ENCODE results near the gene RAB25. TPM values are rescaled to one million over a fixed set of nuclear protein-coding genes. Genes with fewer than 3 reads are reported as not detected.

The RAB25 gene
- total RNA-seq, 4 donors from 2014 or later, result 190 to 482 (median 272) TPM

DNA sequence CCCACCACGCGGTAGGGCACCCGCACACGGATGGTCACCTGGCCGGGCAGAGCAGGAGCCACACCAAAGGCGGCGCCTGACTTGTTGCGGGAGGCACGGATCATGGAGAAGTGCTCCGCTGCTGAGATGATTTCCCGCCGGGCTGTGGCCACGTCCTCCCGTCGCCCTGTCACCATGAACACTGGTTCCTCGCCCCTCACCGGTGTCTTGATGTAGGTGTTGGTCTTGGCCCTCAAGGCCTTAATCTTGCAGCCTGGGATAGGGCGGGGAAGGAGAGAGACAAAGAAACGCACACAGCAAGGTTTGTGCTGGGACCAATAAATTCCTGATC, 16.4 kb downstream of the RAB25 start:
- H3K9me3 ChIP-seq, result no peaks in the 10 kb centered on the region
- no peak for DNase-seq
- peak overlapping the region in 2 of 4 donors; percentile 63 to 66 for H3K27ac ChIP-seq
- WGBS, 2 donors, result 89 to 91% methylated on average over 9 to 12 of the region's 19 CpGs
- H3K4me1 ChIP-seq, result peaks cover 3 to 37% (median 7%) of the 10 kb centered on the region in 3 donors
- no peak for TF ChIP-seq POLR2A (IDR thresholded peaks at IDR 0.05)
- TF ChIP-seq, protein P1, sequence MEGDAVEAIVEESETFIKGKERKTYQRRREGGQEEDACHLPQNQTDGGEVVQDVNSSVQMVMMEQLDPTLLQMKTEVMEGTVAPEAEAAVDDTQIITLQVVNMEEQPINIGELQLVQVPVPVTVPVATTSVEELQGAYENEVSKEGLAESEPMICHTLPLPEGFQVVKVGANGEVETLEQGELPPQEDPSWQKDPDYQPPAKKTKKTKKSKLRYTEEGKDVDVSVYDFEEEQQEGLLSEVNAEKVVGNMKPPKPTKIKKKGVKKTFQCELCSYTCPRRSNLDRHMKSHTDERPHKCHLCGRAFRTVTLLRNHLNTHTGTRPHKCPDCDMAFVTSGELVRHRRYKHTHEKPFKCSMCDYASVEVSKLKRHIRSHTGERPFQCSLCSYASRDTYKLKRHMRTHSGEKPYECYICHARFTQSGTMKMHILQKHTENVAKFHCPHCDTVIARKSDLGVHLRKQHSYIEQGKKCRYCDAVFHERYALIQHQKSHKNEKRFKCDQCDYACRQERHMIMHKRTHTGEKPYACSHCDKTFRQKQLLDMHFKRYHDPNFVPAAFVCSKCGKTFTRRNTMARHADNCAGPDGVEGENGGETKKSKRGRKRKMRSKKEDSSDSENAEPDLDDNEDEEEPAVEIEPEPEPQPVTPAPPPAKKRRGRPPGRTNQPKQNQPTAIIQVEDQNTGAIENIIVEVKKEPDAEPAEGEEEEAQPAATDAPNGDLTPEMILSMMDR (IDR thresholded peaks at IDR 0.05), result no peak
- intact Hi-C loops (cut with DNase I), result no loop called here
- H3K27me3 ChIP-seq, result peaks cover 0 to 13% (median 0%) of the 10 kb centered on the region in 4 donors
- H3K36me3 ChIP-seq, result peaks cover 0 to 20% (median 0%) of the 10 kb centered on the region in 3 donors
- H3K4me3 ChIP-seq, result peak overlapping the region in 1 of 4 donors; percentile 66

DNA sequence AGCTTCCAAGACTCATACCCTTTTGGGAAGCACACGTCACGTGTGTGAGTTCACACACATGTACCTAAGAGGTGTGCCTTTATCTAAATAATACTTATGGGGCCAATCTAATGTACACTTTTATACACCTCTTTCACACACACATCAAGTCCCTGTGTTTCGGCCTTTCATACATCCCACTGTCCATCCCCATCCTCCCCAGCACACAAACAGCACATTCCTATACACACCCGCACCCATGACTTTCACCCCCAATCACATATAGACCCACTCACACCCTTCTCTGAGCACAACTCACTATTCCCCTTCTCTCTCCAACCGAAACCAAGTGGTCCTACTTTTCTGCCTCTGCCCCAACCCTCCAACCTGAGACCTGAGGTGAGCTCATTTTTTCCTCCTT, 17.8 kb downstream of the RAB25 start:
- no peak for TF ChIP-seq POLR2A (IDR thresholded peaks at IDR 0.05)
- TF ChIP-seq, protein P1 (IDR thresholded peaks at IDR 0.05), result no peak
- Histone ChIP-seq H3K4me1 (peaks cover 10 to 48% (median 11%) of the 10 kb centered on the region in 3 donors), H3K9me3 (no peaks in the 10 kb centered on the region), H3K36me3 (peaks cover 0 to 15% (median 0%) of the 10 kb centered on the region in 3 donors), H3K4me3 (no peak overlapping the region), H3K27me3 (peaks cover 0 to 13% (median 0%) of the 10 kb centered on the region in 4 donors), H3K27ac (no peak overlapping the region)
- 82 to 91% methylated on average over 5 of the region's 5 CpGs for WGBS, 2 donors
- intact Hi-C loops (cut with DNase I), result no loop called here
- no peak for DNase-seq

DNA sequence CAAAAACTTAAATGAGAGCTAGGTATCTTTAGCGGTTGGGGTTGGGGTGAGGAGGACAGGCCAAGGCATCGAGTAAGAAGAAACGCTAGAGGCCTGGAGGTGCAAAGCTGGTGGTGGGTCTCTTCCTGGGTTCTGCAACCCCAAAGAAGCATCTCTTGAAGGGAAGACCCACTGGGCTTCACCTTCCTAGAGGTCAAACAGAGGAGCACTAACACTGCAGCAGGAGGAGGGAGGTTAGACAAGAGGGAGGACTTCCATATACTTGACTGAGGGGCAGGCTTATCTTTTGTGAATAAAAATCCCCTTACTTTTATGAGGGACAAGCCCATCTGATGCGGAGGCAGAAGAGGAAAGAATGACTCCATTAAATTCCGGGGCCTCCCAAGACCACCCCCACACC, 18.8 kb downstream of the RAB25 start:
- Histone ChIP-seq H3K36me3 (peaks cover 0 to 9% (median 0%) of the 10 kb centered on the region in 3 donors), H3K4me1 (peaks cover 10 to 47% (median 11%) of the 10 kb centered on the region in 3 donors), H3K27ac (no peak overlapping the region), H3K27me3 (peaks cover 0 to 13% (median 0%) of the 10 kb centered on the region in 4 donors), H3K9me3 (no peaks in the 10 kb centered on the region), H3K4me3 (no peak overlapping the region)
- DNase-seq, result no peak
- WGBS, 2 donors, result 87 to 95% methylated on average over 5 of the region's 5 CpGs
- intact Hi-C loops (cut with DNase I), result no loop called here
- no peak for TF ChIP-seq POLR2A (IDR thresholded peaks at IDR 0.05)
- TF ChIP-seq, protein P1 (IDR thresholded peaks at IDR 0.05), result no peak

DNA sequence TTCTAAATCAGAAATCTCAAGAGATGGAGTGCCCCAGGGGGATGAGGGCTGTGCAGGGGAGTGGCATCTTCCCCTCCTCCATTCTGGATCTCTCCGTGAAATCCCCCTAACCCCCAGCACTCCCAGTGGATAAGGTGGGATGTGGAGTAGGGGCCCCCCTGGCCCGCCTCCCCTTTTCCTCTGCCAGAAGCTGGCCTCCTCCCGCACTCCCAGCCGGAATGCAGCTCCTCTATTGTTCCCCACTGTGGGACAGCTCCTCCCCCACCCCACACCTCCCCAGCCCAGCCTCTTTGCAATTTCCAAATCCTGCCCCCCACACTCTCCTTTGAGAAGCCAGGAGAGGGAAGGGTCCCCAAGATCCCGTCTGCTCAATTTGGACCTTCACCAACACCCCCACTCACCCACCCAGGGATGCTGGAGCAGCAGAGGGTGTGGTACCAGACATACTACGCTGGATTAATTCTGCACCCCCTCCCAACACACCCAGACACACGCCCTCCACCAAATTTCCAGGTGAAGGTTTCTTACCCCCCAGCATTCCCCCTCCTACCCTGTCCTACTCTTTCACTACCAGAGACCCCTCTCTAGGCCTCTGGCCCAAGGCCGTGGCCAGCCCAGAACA, 19.4 kb downstream of the RAB25 start:
- intact Hi-C loops (cut with DNase I), result no loop called here
- peaks cover 0 to 9% (median 0%) of the 10 kb centered on the region in 3 donors for H3K36me3 ChIP-seq
- H3K27ac ChIP-seq, result no peak overlapping the region
- no peak for DNase-seq
- TF ChIP-seq POLR2A (IDR thresholded peaks at IDR 0.05), result no peak
- TF ChIP-seq, protein P1 (IDR thresholded peaks at IDR 0.05), result no peak
- H3K9me3 ChIP-seq, result no peaks in the 10 kb centered on the region
- H3K4me3 ChIP-seq, result peak overlapping the region in 1 of 4 donors; percentile 96
- WGBS, 2 donors, result 60 to 76% methylated on average over 7 of the region's 8 CpGs
- peaks cover 0 to 13% (median 0%) of the 10 kb centered on the region in 4 donors for H3K27me3 ChIP-seq
- H3K4me1 ChIP-seq, result peaks cover 7 to 41% (median 10%) of the 10 kb centered on the region in 3 donors

DNA sequence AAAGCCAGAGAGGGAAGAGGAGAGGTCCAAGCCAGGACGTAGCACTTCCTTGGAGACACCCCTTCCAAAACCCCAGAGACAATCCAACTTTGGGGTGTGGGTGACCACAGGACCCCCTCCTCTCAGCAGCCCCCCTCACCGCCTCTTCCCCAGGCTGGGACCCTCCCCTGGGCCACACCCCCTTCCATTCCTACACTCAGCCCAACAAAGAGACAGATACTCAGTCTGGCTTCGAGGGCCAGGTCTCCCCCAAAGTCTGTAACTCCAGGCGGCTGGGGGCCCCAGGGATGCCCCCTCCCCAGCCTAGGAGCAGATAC, 19.9 kb downstream of the RAB25 start:
- Histone ChIP-seq H3K9me3 (no peaks in the 10 kb centered on the region), H3K4me3 (peak overlapping the region in 2 of 4 donors; percentile 75 to 96), H3K36me3 (peaks cover 0 to 9% (median 0%) of the 10 kb centered on the region in 3 donors), H3K4me1 (peaks cover 7 to 36% (median 10%) of the 10 kb centered on the region in 3 donors), H3K27ac (no peak overlapping the region), H3K27me3 (peaks cover 0 to 13% (median 0%) of the 10 kb centered on the region in 4 donors)
- no peak for DNase-seq
- WGBS, 2 donors, result 67% methylated on average over 2 of the region's 4 CpGs; no CpG with 5 or more reads in 1 of the 2 donors
- TF ChIP-seq, protein P1 (IDR thresholded peaks at IDR 0.05), result no peak
- no peak for TF ChIP-seq POLR2A (IDR thresholded peaks at IDR 0.05)
- intact Hi-C loops (cut with DNase I), result no loop called here
